H9 (cell line): ENCODE data around the gene LLCFC1. TPM values are rescaled to one million over a fixed set of nuclear protein-coding genes. Genes with fewer than 3 reads are reported as not detected.

ENCODE experiments used
- DNase-seq: peaks from one replicate; pipeline ENCODE4 v3.0.0-alpha.2; 2017
- H2AFZ ChIP-seq: one replicate; pipeline ENCODE4 v1.6.1; 2013; ENCODE audit warnings: mild to moderate bottlenecking, low read length, control low read depth, moderate library complexity
- H2AK5ac ChIP-seq: 2 replicates; pipeline ENCODE4 v1.6.1; 2013; ENCODE audit warnings: low read length, control low read depth, mixed read lengths; ENCODE audit not compliant: insufficient read length
- H2BK120ac ChIP-seq: one replicate; pipeline ENCODE4 v1.6.1; 2013; ENCODE audit warnings: low read depth, mild to moderate bottlenecking, low read length, control low read depth, inconsistent platforms; ENCODE audit not compliant: poor library complexity, severe bottlenecking
- H2BK12ac ChIP-seq: 2 replicates; pipeline ENCODE4 v1.6.1; 2013; ENCODE audit warnings: low read length, control low read depth, mixed read lengths, low read depth; ENCODE audit not compliant: insufficient read length
- H2BK15ac ChIP-seq: 2 replicates; pipeline ENCODE4 v1.6.1; 2013; ENCODE audit warnings: low read depth, low read length, control low read depth
- H2BK20ac ChIP-seq: one replicate; pipeline ENCODE4 v1.6.1; 2013; ENCODE audit warnings: low read depth, mild to moderate bottlenecking, low read length, control low read depth, inconsistent platforms; ENCODE audit not compliant: poor library complexity, severe bottlenecking
- H2BK5ac ChIP-seq: 2 replicates; pipeline ENCODE4 v1.6.1; 2013; ENCODE audit warnings: low read length, control low read depth, mixed read lengths; ENCODE audit not compliant: insufficient read length
- H3K14ac ChIP-seq: 2 replicates; pipeline ENCODE4 v1.6.1; 2013; ENCODE audit warnings: low read length, control low read depth; ENCODE audit not compliant: insufficient read depth
- H3K18ac ChIP-seq: 2 replicates; pipeline ENCODE4 v1.6.1; 2013; ENCODE audit warnings: low read depth, mild to moderate bottlenecking, mixed read lengths, low read length, control low read depth; ENCODE audit not compliant: insufficient read length
- H3K23ac ChIP-seq: 2 replicates; pipeline ENCODE4 v1.6.1; 2013; ENCODE audit warnings: low read length, control low read depth, mixed read lengths, low read depth; ENCODE audit not compliant: insufficient read length
- H3K23me2 ChIP-seq: 2 replicates; pipeline ENCODE4 v1.6.1; 2013; ENCODE audit warnings: low read depth, mild to moderate bottlenecking, mixed read lengths, low read length, control low read depth; ENCODE audit not compliant: insufficient read length, poor library complexity, severe bottlenecking
- H3K27ac ChIP-seq: 2 replicates; pipeline ENCODE4 v1.5.1; 2013; ENCODE audit warnings: low read length, control low read depth, mixed read lengths, low read depth; ENCODE audit not compliant: insufficient read length
- H3K27me3 ChIP-seq: 2 replicates; pipeline ENCODE4 v1.6.1; 2013; ENCODE audit warnings: low read length, control low read depth, inconsistent platforms; ENCODE audit not compliant: insufficient read depth
- H3K4ac ChIP-seq: 2 replicates; pipeline ENCODE4 v1.6.1; 2013; ENCODE audit warnings: low read depth, mild to moderate bottlenecking, control low read depth, inconsistent platforms, low read length, moderate library complexity
- H3K4me1 ChIP-seq: 2 replicates; pipeline ENCODE4 v1.6.1; 2013; ENCODE audit warnings: low read length, control low read depth, inconsistent platforms; ENCODE audit not compliant: insufficient read depth
- H3K4me2 ChIP-seq: 2 replicates; pipeline ENCODE4 v1.6.1; 2013; ENCODE audit warnings: low read length, control low read depth, mixed read lengths; ENCODE audit not compliant: insufficient read length, insufficient read depth
- H3K56ac ChIP-seq: 2 replicates; pipeline ENCODE4 v1.6.1; 2013; ENCODE audit warnings: low read depth, mild to moderate bottlenecking, mixed read lengths, low read length, control low read depth; ENCODE audit not compliant: insufficient read length
- H3K79me1 ChIP-seq: 2 replicates; pipeline ENCODE4 v1.6.1; 2013; ENCODE audit warnings: low read depth, mild to moderate bottlenecking, moderate library complexity, low read length, control low read depth, inconsistent platforms; ENCODE audit not compliant: insufficient read depth, poor library complexity, severe bottlenecking
- H3K79me2 ChIP-seq: 2 replicates; pipeline ENCODE4 v1.6.1; 2013; ENCODE audit warnings: low read length, control low read depth, inconsistent platforms; ENCODE audit not compliant: insufficient read depth
- H3K9ac ChIP-seq: 2 replicates; pipeline ENCODE4 v1.6.1; 2013; ENCODE audit warnings: low read length, control low read depth, mixed read lengths; ENCODE audit not compliant: insufficient read length; ENCODE audit errors: extremely low read depth
- H3K9me3 ChIP-seq: one replicate; pipeline ENCODE4 v1.6.1; 2013; ENCODE audit warnings: low read depth, low read length, inconsistent platforms; ENCODE audit not compliant: control insufficient read depth
- H3T11ph ChIP-seq: one replicate; pipeline ENCODE4 v1.6.1; 2013; ENCODE audit warnings: mild to moderate bottlenecking, low read length, control low read depth, inconsistent platforms
- H4K20me1 ChIP-seq: one replicate; pipeline ENCODE4 v1.6.1; 2013; ENCODE audit not compliant: control insufficient read depth, insufficient read length, insufficient read depth
- H4K5ac ChIP-seq: 2 replicates; pipeline ENCODE4 v1.6.1; 2013; ENCODE audit warnings: low read depth, mild to moderate bottlenecking, mixed read lengths, low read length, control low read depth; ENCODE audit not compliant: insufficient read length
- H4K8ac ChIP-seq: replicated peaks from 2 replicates; pipeline ENCODE4 v1.6.1; 2013; ENCODE audit warnings: low read length, control low read depth, mixed read lengths, low read depth; ENCODE audit not compliant: insufficient read length
- H4K91ac ChIP-seq: 2 replicates; pipeline ENCODE4 v1.6.1; 2013; ENCODE audit warnings: low read depth, mild to moderate bottlenecking, moderate library complexity, mixed read lengths, low read length, control low read depth; ENCODE audit not compliant: insufficient read length
- H3K27ac Mint-ChIP-seq, 3 experiments: 2 replicates in 2 of 3; 3 replicates in 1 of 3; pipeline ENCODE4 v1.8.0; 2020 to 2021; ENCODE audit warnings: mixed read lengths in 3 of 3, mild to moderate bottlenecking in 1 of 3, moderate library complexity in 1 of 3
- H3K27me3 Mint-ChIP-seq: 2 replicates; pipeline ENCODE4 v1.8.0; 2021; ENCODE audit warnings: low read depth, mild to moderate bottlenecking, moderate library complexity, mixed read lengths
- H3K36me3 Mint-ChIP-seq, 3 experiments: 2 replicates in 2 of 3; 3 replicates in 1 of 3; pipeline ENCODE4 v1.8.0; 2020 to 2021; ENCODE audit warnings: low read depth in 3 of 3, mixed read lengths in 3 of 3; ENCODE audit not compliant: insufficient read depth in 1 of 3
- H3K4me1 Mint-ChIP-seq, 2 experiments: 2 replicates each; pipeline ENCODE4 v1.8.0; 2020; ENCODE audit warnings: mixed read lengths in 2 of 2
- H3K4me3 Mint-ChIP-seq, 2 experiments: 2 replicates in 1 of 2; 3 replicates in 1 of 2; pipeline ENCODE4 v1.8.0; 2020 to 2021; ENCODE audit warnings: mild to moderate bottlenecking in 2 of 2, mixed read lengths in 2 of 2, moderate library complexity in 1 of 2
- H3K9me3 Mint-ChIP-seq, 2 experiments: 2 replicates in 1 of 2; 3 replicates in 1 of 2; pipeline ENCODE4 v1.8.0; 2020; ENCODE audit warnings: mild to moderate bottlenecking in 2 of 2, mixed read lengths in 2 of 2, moderate library complexity in 1 of 2
- total RNA-seq: library from RNA; stranded (reverse); gene quantifications from 2 replicates; pipeline ENCODE4 v1.2.1, GENCODE V29; 2021
- TF ChIP-seq, protein P1 (sequence below): fragments of 200-600 bp; sonication (generic); conservative IDR thresholded peaks from 3 replicates; pipeline ENCODE4 v1.8.0; 2021; ENCODE audit warnings: antibody characterized with exemption, mild to moderate bottlenecking

Gene LLCFC1
- total RNA-seq, 1 experiment from 2014 or later = not detected

DNA sequence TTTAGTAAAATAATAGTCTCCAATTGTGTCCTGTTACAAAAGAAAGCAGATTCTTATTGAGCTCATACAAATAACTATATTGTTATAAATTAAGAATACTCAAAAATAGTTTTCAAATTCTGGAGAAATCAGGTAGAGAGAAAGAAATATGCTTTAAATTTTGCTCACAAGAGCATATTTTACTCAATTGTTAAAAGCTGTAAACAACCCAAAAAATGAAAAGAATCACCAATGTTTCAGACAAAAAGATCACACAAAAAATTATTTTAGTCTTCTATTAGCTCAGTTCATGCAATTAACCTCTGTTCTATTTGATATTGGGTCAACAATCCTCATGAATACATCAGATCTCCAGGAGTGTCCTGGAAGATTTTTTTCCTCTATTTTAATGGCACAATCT lies 35.2 kb upstream of the LLCFC1 start:
- DNase-seq = no peak
- no peaks in the 10 kb centered on the region for H4K20me1 ChIP-seq
- H3K36me3 Mint-ChIP-seq = peaks cover 3 to 25% (median 7%) of the 10 kb centered on the region in 3 experiments; a peak in 6 of 7 replicates
- H2BK15ac ChIP-seq = no peak overlapping the region
- H3K18ac ChIP-seq = no peak overlapping the region
- no peak overlapping the region for H2BK120ac ChIP-seq
- peaks cover 11% of the 10 kb centered on the region for H3K9me3 ChIP-seq
- no peak overlapping the region for H4K5ac ChIP-seq
- no peak overlapping the region for H2BK20ac ChIP-seq
- H3K27ac Mint-ChIP-seq = no peak overlapping the region
- H4K91ac ChIP-seq = no peak overlapping the region
- no peak overlapping the region for H3K27ac ChIP-seq
- no peak overlapping the region for H3K4ac ChIP-seq
- no peak overlapping the region for H3K4me2 ChIP-seq
- H2BK5ac ChIP-seq = no peak overlapping the region
- no peak overlapping the region for H3K23ac ChIP-seq
- H3K79me2 ChIP-seq = no peaks in the 10 kb centered on the region
- H2AFZ ChIP-seq = no peak overlapping the region
- H3K4me3 Mint-ChIP-seq = no peak overlapping the region
- no peaks in the 10 kb centered on the region for H3K79me1 ChIP-seq
- no peak overlapping the region for H4K8ac ChIP-seq
- H3K9me3 Mint-ChIP-seq = peaks cover 30 to 35% of the 10 kb centered on the region in 2 experiments
- no peaks in the 10 kb centered on the region for H3K23me2 ChIP-seq
- TF ChIP-seq, protein P1, sequence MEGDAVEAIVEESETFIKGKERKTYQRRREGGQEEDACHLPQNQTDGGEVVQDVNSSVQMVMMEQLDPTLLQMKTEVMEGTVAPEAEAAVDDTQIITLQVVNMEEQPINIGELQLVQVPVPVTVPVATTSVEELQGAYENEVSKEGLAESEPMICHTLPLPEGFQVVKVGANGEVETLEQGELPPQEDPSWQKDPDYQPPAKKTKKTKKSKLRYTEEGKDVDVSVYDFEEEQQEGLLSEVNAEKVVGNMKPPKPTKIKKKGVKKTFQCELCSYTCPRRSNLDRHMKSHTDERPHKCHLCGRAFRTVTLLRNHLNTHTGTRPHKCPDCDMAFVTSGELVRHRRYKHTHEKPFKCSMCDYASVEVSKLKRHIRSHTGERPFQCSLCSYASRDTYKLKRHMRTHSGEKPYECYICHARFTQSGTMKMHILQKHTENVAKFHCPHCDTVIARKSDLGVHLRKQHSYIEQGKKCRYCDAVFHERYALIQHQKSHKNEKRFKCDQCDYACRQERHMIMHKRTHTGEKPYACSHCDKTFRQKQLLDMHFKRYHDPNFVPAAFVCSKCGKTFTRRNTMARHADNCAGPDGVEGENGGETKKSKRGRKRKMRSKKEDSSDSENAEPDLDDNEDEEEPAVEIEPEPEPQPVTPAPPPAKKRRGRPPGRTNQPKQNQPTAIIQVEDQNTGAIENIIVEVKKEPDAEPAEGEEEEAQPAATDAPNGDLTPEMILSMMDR = no peak
- no peak overlapping the region for H3K56ac ChIP-seq
- H3K27me3 Mint-ChIP-seq = peaks cover 11% of the 10 kb centered on the region
- H2BK12ac ChIP-seq = no peak overlapping the region
- no peaks in the 10 kb centered on the region; the same call in 1 of the 2 replicates for H3K27me3 ChIP-seq
- H3K14ac ChIP-seq = no peak overlapping the region
- H3K4me1 ChIP-seq = no peaks in the 10 kb centered on the region
- peaks cover 13 to 14% of the 10 kb centered on the region in 2 experiments for H3K4me1 Mint-ChIP-seq
- H3K9ac ChIP-seq = no peak overlapping the region
- no peak overlapping the region for H3T11ph ChIP-seq
- H2AK5ac ChIP-seq = no peak overlapping the region
